ENCODE results near the gene FAM193A.
"Not testable (repeated sequence)": the region's sequence is repeated elsewhere in the genome, so short reads cannot be mapped to it uniquely, and the experiment has no call there.

The FAM193A gene

DNA sequence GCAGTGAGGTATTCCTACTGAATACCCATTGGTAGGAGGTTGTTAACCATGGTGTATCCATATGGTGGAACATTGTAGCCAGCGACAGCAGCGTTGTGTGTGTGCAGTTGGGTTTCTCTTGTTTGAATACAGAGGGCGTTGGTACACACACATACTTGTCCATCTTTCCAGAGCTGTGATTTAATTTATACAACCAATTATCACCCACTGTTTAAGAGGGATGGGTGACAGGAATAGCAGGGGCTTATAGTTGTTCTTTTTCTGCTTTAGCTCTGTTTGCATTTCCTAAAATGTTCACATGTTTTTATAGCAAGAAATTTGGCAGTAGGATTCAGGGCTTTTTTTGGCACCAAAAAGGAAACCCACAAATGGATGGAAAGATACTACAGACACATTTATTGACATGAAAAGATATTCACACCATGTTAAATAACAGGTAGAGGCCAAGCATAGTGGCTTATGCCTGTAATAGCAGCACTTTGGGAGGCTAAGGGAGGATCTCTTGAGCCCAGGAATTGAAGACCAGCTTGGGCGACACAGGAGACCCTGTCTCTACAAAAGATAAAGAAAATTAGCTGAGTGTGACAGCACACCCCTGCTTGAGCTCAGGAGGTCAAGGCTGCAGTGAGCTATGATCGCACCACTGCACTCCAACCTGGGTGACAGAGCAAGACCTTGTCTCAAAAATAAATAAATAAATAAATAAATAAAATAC lies 159.1 kb downstream of the FAM193A start:
- DNase-seq, result no peak

DNA sequence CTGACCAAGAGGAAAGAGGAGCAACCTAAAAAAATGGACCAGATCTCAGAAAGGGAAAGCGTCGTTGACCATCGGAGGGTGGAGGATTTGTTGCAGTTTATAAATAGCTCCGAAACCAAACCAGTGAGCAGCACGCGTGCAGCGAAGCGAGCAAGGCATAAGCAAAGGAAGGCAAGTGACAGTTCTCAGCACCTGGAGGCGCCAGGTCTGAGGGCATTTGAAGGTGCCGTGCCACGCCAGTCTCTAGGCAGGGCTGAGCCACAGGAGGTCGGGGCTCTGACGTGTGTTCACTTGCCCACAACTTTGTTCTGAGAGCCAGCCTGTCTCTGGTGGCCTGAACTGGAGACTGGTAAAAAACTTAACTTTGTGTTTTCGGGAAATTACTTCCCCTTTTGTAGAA lies 160.0 kb downstream of the FAM193A start:
- DNase-seq, result no peak

DNA sequence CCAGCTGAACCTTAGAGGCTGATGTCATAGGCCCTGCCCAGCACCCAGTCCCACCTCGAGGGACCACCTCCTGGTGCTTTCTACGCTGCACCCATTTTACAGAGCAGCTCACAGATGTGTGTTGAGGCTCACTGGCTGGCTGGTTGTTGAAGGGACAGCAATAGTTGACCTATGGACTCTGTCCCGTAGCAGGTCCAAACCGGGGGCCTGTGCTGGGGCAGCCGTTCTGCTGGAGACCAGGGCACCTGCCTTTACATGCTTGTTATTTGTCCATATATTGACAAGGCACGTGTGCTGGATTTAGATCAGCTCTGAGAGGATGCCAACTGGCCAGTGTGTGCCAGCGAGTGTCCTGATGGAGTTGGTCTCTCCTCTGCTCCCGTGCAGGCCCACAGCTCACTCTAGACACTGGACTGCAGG lies 161.6 kb downstream of the FAM193A start:
- DNase-seq, result no peak

DNA sequence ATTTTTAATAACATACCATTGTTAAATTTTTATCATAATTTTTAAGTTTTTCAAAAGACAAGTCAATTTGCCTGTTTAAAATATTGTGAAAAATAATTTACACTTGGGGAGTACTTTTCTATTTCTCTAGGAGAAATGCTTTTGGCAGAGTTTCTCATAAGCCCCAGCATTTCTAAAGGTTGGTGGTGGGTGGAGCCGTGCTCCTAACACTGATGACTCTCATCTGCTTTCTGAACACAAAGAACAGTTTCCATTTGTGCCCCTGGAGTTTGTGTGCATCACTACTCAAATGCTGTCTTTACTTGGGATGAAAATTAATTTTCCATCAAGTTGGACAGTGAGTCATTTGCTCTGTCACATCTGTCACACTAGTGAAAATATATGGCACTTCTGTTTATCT lies 162.1 kb downstream of the FAM193A start:
- DNase-seq, result no peak

DNA sequence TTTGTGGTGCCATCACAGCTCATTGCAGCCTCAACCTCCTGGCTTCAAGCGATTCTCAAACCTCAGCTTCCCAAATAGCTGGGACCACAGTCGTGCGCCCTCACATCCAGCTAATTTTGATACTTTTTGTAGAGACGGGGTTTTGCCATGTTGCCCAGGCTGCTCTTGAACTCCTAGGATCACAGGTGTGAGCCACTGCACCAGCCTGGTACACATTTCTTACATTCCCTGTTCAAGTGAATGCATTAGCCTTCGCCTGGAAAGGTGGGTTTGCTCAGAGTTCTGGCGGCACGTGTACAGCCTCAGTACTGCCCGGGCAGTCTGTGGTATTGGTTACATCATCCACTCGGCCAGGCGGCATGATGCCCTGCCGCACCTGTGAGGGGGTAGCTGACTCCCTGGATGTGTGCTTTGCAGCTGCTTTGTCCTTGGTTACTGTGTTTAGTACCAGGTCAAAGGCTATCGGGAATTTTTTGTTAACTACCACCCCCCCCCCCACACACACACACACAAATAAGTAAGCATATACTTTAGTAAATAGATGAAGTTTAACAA lies 162.6 kb downstream of the FAM193A start:
- no peak for DNase-seq

DNA sequence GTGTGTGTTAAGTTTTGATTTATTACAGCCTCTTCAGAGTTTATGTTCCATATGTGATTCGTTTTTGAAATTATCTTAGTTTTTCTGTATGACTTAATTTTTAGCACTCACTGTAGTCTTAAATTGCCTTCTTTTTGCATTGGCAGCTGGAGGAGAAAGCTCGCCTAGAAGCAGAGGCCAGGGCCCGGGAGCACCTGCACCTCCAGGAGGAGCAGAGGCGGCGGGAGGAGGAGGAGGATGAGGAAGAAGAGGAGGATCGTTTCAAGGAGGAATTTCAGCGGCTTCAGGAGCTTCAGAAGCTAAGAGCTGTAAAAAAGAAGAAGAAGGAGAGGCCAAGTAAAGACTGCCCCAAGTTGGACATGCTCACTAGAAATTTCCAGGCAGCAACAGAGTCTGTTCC lies 163.1 kb downstream of the FAM193A start:
- DNase-seq, result no peak

DNA sequence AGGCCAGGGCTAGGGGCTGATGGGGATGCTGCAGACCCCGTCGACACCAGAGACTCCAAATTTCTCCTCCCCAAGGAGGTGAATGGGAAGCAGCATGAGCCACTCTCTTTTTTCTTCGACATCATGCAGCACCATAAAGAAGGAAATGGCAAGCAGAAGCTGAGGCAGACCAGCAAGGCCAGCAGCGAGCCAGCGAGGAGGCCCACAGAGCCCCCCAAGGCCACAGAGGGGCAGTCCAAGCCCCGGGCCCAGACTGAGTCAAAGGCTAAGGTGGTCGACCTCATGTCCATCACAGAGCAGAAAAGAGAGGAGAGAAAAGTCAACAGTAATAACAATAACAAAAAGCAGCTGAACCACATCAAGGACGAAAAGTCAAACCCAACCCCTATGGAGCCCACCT lies 163.6 kb downstream of the FAM193A start:
- DNase-seq, result no peak

DNA sequence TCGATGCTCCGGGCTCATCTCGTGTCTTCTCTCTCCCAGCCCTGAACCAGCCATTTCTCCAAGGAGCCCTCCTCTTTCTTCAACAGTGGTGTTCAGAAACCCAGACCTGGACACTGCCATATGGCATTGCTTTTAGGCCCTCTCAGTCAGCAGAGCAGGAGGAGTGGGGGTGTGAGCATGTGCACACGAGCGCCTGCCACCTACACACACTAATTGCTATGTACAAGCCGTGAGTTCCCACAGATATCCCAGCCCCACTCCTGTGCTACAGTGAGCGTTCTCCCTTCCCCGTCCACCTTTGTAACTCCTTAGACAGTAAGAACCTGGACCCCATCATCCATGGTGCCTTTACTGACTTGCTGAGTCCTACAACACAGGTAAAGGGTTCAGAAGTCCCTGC lies 165.9 kb downstream of the FAM193A start:
- DNase-seq, result no peak

DNA sequence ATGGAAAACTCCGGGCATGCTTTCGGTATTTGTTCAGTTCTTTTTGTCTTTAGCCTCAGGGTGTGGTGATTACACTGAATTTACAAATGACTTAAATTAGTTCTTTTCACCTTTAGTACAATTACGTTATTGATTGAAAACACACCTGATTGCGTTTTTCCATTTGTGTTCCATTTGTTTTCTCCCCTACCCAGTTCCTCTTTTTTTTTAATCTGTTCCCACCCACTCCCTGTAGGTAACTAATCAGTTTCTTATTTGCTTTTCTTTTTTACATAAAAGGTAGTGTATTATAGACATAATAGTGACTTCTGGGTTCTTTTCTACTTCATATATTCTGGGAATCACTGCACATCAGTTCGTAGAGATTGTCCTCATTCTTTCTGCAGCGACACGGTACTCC lies 166.3 kb downstream of the FAM193A start:
- DNase-seq, result no peak

DNA sequence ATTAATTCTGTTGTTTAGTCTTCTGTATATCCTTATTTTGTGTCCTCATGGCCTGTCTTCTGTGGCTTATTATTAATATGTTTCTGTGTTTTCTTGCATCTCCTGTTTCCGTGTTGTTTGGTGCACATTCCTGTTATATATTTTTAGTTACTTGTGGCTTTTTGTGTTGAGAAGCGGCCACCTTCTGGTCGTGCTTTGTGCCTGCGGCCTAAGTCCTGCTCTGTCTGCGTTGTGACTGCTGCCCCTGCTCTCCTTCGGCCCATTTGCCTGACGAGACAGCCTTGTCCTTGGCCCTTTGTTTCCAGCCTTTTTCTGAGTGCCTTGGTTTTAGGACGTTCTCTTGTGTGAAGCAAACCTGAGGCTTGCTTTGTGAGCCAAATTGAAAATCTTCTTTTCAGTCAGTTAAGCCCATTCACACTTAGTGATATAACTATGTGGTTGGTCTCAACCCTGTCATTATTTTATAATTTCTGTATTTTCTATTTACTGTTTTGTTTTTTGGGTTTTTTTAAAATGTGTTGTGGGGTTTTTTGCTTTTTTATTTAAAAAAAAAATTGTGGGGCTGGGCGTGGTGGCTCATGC lies 175.9 kb downstream of the FAM193A start:
- DNase-seq, result no peak

DNA sequence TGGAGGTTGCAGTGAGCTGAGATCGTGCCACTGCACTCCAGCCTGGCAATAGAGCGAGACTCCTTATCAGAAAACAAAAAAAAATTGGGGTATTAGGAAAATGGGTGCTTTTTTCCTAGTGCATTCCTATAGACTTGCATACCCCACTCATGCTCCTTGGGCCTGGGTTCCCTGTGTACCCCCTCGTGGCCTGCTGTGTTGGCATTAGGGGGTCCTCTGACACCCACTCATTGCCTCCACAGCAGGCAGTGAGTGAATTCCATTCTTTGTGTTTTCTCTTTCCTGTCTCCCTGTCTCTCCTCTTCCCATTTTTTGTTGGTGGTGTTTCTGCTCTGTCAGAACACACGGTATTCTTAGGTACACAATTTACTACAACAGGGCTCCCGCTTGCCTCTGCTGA lies 176.9 kb downstream of the FAM193A start:
- no peak for DNase-seq

DNA sequence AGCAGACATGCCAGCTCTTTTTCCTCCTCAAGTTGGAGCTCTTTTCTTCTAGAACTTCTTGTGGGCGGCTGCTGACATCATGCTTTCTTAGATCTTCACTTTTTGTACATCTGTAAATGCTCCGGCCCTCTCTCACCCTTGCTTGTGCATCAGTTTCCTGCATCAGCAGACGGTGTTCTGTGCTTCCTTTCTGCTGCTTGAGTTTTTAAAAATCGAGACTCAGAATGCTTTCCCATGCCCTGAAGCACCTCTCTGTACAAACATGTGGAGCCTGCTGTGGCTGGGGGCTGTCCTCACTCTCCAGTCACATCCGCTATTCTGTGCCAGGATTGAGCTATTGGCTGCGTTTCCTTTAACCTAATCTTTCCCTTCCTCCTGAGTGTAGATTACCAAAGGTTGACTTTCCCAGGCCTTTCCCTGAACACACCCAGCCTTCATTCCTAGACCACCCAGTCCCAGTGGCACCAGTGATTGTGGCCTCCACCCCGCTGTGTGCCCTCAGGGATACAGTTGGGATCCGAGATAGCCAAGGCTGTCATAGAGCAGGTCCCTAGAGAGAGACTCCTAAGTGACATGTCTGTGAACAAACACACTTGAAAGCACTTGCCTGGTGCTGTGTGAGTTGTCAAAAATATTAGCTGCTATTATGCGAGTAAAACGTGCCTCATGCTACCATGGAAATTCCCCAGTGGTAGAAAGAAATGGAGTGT lies 177.8 kb downstream of the FAM193A start:
- DNase-seq, result peak; percentile 48

DNA sequence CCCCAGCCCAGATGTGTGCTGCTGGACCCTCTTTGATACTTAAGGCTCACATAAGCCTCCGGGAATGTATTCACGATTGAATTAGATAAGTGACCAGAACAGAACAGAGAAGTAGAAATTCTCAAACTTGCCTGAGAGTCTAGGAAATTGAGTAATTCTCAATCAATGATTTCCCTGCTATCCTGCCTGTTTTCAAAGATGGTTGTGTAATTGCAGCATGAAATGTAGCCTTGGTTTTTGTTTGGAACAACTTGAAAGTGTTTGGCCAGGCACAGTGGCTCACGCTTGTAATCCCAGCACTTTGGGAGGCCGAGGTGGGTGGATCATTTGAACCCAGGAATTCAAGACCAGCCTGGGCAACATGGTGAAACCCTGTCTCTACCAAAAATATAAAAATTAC lies 178.5 kb downstream of the FAM193A start:
- DNase-seq, result no peak

DNA sequence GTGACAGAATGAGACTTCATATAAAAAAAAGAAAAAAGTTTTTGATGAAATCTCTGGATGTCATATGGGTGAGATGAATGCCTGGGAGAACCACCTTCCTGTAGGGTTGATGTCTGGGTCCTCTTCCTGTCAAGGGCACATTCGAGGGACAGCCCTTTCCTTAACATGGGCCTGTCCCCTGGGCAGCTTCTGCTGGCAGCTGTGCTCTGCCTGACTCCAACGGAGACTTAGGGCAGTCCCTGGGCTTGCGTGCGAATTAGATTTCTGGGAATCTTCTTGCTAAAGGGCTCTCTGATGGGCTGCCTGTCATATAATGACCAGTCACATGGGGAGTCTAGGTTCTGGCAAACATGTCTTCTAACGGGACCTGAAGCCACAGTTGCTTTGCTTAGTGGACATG lies 179.0 kb downstream of the FAM193A start:
- DNase-seq, result no peak

DNA sequence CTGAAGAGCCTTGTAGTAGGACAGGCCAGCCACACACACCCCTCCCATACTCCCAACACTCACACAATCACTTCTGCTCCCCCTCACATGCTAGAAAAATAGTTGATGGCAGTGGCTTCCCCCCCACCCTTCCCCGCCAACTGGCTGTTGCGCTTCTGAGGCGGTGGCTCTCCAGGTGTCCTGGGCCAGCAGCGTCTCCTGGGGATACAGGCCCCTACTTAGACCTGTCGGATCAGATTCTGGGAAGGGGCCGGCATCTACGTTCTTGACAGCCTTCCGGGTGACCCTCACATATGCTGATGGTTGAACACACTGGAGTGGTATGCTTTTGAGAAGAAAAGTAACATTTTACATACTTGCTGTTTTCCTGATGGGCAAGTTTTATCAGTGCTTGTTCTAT lies 179.8 kb downstream of the FAM193A start:
- DNase-seq, result no peak

DNA sequence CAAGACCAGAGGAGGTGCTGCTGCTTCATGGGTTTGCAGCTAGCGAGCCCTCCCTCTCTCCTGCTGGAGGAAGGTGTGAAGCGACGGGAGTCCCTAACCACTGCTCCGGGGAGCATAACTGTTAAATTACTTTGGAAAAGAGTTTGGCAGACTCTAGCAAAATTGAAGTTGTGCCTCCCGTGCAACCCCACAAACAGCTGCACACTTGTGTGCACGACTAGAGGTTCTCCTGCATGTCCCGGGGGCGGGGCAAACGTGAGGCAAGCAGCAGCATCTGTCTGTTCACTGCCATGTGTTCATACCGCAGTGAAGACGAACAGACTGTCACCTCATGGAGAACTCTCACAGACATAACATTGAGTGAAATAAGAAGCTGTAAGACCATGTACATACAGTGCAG lies 185.1 kb downstream of the FAM193A start:
- no peak for DNase-seq

DNA sequence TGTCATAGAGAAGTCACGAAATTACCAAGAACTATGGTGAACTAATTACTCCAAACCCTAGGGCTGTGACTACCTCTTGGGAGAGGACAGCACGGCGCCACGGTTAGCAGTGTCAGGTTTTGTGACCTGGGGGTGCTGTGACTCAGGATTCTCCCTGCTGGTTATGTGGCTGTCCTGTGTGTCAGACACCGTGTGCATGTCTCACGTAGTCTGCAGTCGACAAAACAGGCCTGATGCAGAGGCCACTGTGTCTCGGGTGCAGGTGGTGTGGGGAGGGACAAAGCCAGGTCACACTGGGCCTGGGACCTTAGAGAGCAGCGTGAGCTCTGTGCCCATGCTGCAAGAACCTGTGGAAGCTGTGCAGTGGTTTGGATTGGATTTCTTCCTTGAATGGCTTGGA lies 185.6 kb downstream of the FAM193A start:
- DNase-seq, result no peak

DNA sequence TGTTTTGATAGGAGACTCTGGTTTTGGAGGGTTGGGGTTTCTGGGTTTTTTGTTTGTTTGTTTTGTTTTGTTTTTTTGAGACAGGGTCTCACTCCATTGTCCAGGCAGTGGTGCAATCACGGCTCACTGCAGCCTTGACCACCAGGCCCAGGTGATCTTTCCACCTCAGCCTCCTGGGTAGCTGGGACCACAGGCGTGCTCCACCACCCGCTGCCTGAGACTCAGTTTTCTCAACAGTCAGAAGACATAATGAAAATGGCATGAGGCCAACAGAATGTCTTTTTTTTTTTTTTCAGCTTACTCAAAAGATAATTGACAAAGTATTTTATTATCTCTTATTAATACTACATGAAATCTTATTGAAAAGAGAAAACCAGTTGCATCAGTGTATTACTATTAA lies 187.3 kb downstream of the FAM193A start:
- no peak for DNase-seq

DNA sequence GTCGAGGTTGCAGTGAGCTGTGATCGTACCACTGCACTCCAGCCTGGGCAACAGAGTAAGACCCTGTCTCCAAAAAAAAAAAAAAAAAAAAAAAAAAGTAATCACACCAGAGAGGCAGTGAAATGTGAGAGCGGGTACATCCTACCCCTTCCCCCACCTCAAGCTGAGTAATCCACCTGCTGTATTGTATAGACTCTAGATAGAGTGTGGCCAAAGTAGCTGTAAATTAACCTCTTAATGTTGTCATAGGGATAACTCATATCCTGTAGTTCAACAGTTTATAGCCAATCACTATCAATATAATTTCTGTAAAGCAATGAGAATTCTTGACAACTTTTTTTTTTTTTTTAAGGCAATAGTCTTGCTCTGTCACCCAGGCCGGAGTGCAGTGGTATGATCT lies 188.9 kb downstream of the FAM193A start:
- DNase-seq, result no peak

DNA sequence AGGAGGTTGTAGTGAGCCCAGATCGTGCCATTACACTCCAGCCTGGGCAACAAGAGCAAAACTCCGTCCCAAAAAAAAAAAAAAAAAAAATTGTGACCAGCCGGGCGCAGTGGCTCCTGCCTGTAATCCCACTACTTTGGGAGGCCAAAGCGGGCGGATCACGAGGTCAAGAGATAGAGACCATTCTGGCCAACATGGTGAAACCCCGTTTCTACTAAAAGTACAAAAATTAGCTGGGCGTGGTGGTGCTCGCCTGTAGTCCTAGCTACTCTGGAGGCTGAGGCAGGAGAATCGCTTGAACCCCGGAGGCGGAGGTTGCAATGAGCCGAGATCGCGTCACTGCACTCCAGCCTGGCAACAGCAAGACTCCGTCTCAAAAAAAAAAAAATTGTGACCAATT lies 190.4 kb downstream of the FAM193A start:
- not testable (repeated sequence) for DNase-seq

DNA sequence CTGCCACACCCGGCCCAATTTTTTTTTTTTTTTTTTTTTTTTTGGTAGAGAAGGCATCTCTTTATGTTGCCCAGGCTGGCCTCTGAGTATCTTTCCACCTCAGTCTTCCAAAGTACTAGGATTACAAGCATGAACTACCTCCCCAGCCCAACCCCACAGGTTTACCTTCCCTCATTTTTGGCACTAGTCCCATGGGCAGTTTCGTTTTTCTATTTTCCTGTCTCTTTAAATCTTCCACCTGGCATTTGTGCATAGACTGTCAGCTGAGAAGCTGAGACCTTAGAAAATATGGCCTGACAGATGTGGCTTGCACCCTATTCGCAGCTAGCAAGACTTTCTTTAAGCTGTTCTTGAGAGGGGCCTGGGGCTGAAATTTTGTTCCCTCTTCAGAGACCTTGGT lies 191.8 kb downstream of the FAM193A start:
- no peak for DNase-seq

DNA sequence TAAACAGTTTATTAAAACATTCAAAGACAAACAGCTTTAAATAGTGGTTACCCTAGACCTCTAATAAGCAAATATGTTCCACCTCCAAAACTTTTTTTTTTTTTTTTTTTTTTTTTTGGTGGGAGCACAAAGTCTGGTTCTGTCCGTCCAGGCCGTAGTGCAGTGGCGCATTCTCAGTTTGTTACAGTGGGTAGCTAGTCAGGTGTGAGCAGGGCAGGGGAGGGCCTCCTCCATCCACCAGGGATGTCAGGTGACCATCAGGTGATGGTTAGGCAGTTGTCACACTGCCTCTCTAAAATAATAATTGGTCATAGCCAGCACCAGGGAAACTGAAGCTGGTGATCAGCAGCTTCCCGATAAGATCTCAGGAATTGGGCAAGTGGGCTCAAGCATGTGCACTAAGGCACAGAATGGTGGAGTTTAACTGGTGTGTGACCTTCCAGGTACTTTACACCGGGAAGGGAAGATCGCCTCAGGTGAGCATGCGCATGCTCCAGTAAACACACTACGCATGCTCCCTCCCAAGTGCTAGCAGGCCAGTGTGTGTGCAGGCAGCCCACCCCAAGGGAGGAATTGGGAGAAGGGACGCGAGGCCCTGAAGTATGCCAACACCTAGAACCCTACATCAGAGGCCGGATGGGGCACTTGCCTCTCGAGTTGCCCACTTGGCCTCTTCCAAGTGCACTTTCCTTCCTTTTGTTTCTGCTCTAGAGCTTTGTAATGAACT lies 192.5 kb downstream of the FAM193A start:
- no peak for DNase-seq

DNA sequence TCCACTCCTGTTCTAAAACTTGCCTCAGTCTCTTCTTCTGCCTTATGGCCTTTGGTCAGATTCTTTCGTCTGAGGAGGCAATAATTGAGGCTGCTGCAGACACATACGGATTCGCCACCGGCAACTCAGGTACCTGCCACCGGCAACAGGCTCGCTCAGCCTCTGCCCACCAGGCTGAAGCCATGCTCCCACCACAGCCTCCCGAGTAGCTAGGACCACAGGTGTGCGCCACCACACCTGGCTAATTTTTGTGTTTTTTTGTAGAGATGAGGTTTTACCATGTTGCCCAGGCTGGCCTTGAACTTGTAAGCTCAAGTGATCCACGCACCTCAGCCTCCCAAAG lies 193.1 kb downstream of the FAM193A start:
- no peak for DNase-seq

DNA sequence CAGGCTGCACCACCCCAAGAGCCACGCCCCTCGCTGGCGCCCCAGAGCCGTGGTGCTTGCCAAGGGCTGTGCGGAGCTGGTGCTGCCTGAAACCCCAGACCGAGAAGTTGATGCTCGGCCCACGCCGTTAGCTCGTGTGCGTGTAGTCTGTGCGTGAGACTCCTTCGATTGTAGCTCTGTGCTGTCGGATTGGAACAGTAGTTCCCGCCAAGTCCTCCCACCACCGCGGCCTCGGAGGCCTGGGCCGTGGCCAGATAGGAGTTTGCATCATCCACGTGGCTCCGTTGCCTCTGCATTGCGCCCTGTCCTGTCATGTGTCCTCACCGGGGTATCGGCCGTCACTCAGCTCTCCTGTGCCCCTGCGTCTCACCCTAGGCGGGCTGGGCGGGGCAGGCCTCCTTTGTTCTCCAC lies 195.5 kb downstream of the FAM193A start:
- DNase-seq, result no peak
